ENCODE results near the gene SNAP47.

The SNAP47 gene

GRCh38 chr1:227767401-227768124, 32.3 kb downstream of the SNAP47 start:
- DNase-seq (ENCODE audit: low read depth in 2 of 2): no peak

- no peak for DNase-seq (ENCODE audit: low read depth in 2 of 2)
Observed at GRCh38 chr1:227768125-227768439, 32.8 kb downstream of the SNAP47 start.

GRCh38 chr1:227768640-227769039, 33.4 kb downstream of the SNAP47 start:
- DNase-seq (ENCODE audit: low read depth in 2 of 2): no peak

- DNase-seq (ENCODE audit: low read depth in 2 of 2): no peak
Observed at GRCh38 chr1:227769047-227769935, 34.1 kb downstream of the SNAP47 start.

- no peak for DNase-seq (ENCODE audit: low read depth in 2 of 2)
Observed at GRCh38 chr1:227769936-227770494, 34.8 kb downstream of the SNAP47 start.

GRCh38 chr1:227770812-227771211, 35.6 kb downstream of the SNAP47 start:
- no peak for DNase-seq (ENCODE audit: low read depth in 2 of 2)

GRCh38 chr1:227771326-227771725, 36.1 kb downstream of the SNAP47 start:
- no peak for DNase-seq (ENCODE audit: low read depth in 2 of 2)

GRCh38 chr1:227771771-227772170, 36.5 kb downstream of the SNAP47 start:
- no peak for DNase-seq (ENCODE audit: low read depth in 2 of 2)

GRCh38 chr1:227773558-227773957, 38.3 kb downstream of the SNAP47 start:
- DNase-seq (ENCODE audit: low read depth in 2 of 2): no peak

- DNase-seq (ENCODE audit: low read depth in 2 of 2): no peak
Observed at GRCh38 chr1:227774051-227774731, 39.0 kb downstream of the SNAP47 start.

- DNase-seq (ENCODE audit: low read depth in 2 of 2): no peak
Observed at GRCh38 chr1:227774821-227775661, 39.8 kb downstream of the SNAP47 start.

- DNase-seq (ENCODE audit: low read depth in 2 of 2): no peak
Observed at GRCh38 chr1:227775841-227776240, 40.6 kb downstream of the SNAP47 start.

- no peak for DNase-seq (ENCODE audit: low read depth in 2 of 2)
Observed at GRCh38 chr1:227776331-227776771, 41.1 kb downstream of the SNAP47 start.

- no peak for DNase-seq (ENCODE audit: low read depth in 2 of 2)
Observed at GRCh38 chr1:227777156-227777555, 41.9 kb downstream of the SNAP47 start.

GRCh38 chr1:227777646-227778045, 42.4 kb downstream of the SNAP47 start:
- no peak for DNase-seq (ENCODE audit: low read depth in 2 of 2)

GRCh38 chr1:227778401-227778947, 43.2 kb downstream of the SNAP47 start:
- no peak for DNase-seq (ENCODE audit: low read depth in 2 of 2)

GRCh38 chr1:227779021-227779441, 43.8 kb downstream of the SNAP47 start:
- no peak for DNase-seq (ENCODE audit: low read depth in 2 of 2)

- DNase-seq (ENCODE audit: low read depth in 2 of 2): no peak
Observed at GRCh38 chr1:227779685-227780084, 44.5 kb downstream of the SNAP47 start.

- DNase-seq (ENCODE audit: low read depth in 2 of 2): no peak
Observed at GRCh38 chr1:227780101-227781044, 45.1 kb downstream of the SNAP47 start.
